HEK293 (cell line): ENCODE measurements around the gene ANKRD44.

Source experiments
- PBX3 ChIP-seq: sonication (generic); formaldehyde crosslinking; IDR thresholded peaks from 2 replicates; pipeline ENCODE4 v1.8.1; 2022; ENCODE audit warnings: mild to moderate bottlenecking, moderate library complexity, missing genetic modification reagents
- ZNF292 ChIP-seq: fragments of 450-650 bp; formaldehyde crosslinking; IDR thresholded peaks from 2 replicates; pipeline ENCODE4 v1.5.1; 2016; ENCODE audit warnings: low read depth, missing biosample characterization, missing genetic modification characterization, borderline replicate concordance
- ZNF404 ChIP-seq: fragments of 450-650 bp; formaldehyde crosslinking; IDR thresholded peaks from 2 replicates; pipeline ENCODE4 v1.5.1; 2017; ENCODE audit warnings: missing biosample characterization, missing genetic modification characterization
- ZNF76 ChIP-seq: fragments of 450-650 bp; formaldehyde crosslinking; IDR thresholded peaks from 2 replicates; pipeline ENCODE4; 2016; ENCODE audit warnings: low read depth, missing biosample characterization, missing genetic modification characterization, borderline replicate concordance
- TF ChIP-seq, protein P1 (sequence below): fragments of 450-650 bp; formaldehyde crosslinking; IDR thresholded peaks from 2 replicates; pipeline ENCODE4 v1.5.1; 2016; ENCODE audit warnings: missing biosample characterization, missing genetic modification characterization

DNA sequence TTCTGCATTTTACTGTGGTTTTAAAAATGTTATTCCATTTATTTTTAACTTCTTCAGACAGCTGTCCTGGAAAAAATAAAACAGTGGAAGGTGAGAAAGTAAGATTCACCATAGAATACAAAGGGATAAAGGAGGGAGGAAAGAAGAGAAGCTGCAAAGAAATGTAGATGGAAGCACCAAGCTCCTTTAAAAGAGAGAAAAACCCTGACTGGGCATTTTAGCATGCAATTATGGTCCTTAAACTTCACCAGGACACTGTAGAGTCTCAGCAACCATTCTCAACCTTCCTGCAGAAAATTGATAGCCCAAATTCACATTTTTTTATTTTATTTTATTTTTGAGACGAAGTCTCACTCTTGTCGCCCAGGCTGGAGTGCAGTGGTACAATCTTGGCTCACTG lies 11.6 kb upstream of the ANKRD44 start:
- TF ChIP-seq, protein P1, sequence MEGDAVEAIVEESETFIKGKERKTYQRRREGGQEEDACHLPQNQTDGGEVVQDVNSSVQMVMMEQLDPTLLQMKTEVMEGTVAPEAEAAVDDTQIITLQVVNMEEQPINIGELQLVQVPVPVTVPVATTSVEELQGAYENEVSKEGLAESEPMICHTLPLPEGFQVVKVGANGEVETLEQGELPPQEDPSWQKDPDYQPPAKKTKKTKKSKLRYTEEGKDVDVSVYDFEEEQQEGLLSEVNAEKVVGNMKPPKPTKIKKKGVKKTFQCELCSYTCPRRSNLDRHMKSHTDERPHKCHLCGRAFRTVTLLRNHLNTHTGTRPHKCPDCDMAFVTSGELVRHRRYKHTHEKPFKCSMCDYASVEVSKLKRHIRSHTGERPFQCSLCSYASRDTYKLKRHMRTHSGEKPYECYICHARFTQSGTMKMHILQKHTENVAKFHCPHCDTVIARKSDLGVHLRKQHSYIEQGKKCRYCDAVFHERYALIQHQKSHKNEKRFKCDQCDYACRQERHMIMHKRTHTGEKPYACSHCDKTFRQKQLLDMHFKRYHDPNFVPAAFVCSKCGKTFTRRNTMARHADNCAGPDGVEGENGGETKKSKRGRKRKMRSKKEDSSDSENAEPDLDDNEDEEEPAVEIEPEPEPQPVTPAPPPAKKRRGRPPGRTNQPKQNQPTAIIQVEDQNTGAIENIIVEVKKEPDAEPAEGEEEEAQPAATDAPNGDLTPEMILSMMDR (tag by site-specific recombination) = no peak
- TF ChIP-seq ZNF292 (tag by site-specific recombination) = no peak
- TF ChIP-seq ZNF404 = no peak
- TF ChIP-seq ZNF76 (tag by site-specific recombination) = no peak
- TF ChIP-seq PBX3 (CRISPR knock-in tag) = no peak
